GM12878 (cell line): Measurements from ENCODE around the gene ADCY5. TPM values are rescaled to one million over a fixed set of nuclear protein-coding genes. Genes with fewer than 3 reads are reported as not detected.

Experiments
- ATAC-seq: fragments of 200-7000 bp; cut with Tn5 transposase; 3 replicates; pipeline ENCODE4 v1.9.1; 2020; ENCODE audit warnings: mild to moderate bottlenecking, moderate library complexity
- BruUV-seq: library from RNA; stranded (reverse); fragments of 400-500 nt; replicated peaks from 2 replicates; lab custom pipeline; 2021; lab: Mats Ljungman, UMichigan
- CTCF ChIA-PET: fragments of 300-600 bp; sonication (Branson Sonifier 250); formaldehyde crosslinking; extraction: SDS; loops from one replicate; lab custom pipeline; 2021; ENCODE audit warnings: inconsistent platforms; lab: Yijun Ruan, JAX
- POLR2A ChIA-PET: fragments of 350-600 bp; formaldehyde crosslinking; extraction: SDS; loops from one replicate; lab custom pipeline; 2021; ENCODE audit warnings: inconsistent platforms; lab: Charles Lee
- RAD21 ChIA-PET: fragments of 300-600 bp; sonication (Branson Sonifier 250); formaldehyde crosslinking; loops from one replicate; lab custom pipeline; 2023; ENCODE audit warnings: antibody characterized with exemption; ENCODE audit not compliant: unreplicated experiment; lab: Charles Lee
- SMC1A ChIA-PET: fragments of 300-600 bp; sonication (Branson Sonifier 250); formaldehyde crosslinking; loops from one replicate; lab custom pipeline; 2023; ENCODE audit not compliant: unreplicated experiment, uncharacterized antibody; lab: Charles Lee
- DNase-seq: peaks from one replicate; pipeline ENCODE4 v3.0.0-alpha.2; 2011; ENCODE audit warnings: low read depth, low spot score
- FAIRE-seq: peaks from 3 replicates; lab custom pipeline; 2011; peaks lifted over from hg19 to GRCh38; lab: Jason Lieb, UNC
- H2AFZ ChIP-seq: 2 replicates; pipeline ENCODE4 v1.6.0; 2011; ENCODE audit warnings: low read depth, low read length, control low read depth; ENCODE audit not compliant: control insufficient read depth
- H3K27ac ChIP-seq: 2 replicates; pipeline ENCODE4 v1.5.1; 2011; ENCODE audit warnings: control low read depth; ENCODE audit not compliant: control insufficient read depth, insufficient read depth
- H3K27me3 ChIP-seq, 2 experiments: replicated peaks in 1 of 2; 2 replicates each; pipeline versions ENCODE4 v1.6.0 to v1.6.1; 2011; ENCODE audit warnings: low read length in 1 of 2; ENCODE audit not compliant: control insufficient read depth in 2 of 2, insufficient read depth in 2 of 2
- H3K36me3 ChIP-seq, 2 experiments: 2 replicates each; pipeline ENCODE4 v1.5.1; 2011; ENCODE audit warnings: low read length in 1 of 2; ENCODE audit not compliant: control insufficient read depth in 2 of 2, insufficient read depth in 2 of 2
- H3K4me1 ChIP-seq: 2 replicates; pipeline ENCODE4 v1.6.1; 2011; ENCODE audit warnings: mild to moderate bottlenecking, low read length, moderate library complexity, mixed read lengths; ENCODE audit not compliant: control insufficient read depth, insufficient read depth
- H3K4me2 ChIP-seq: 2 replicates; pipeline ENCODE4 v1.6.0; 2011; ENCODE audit warnings: control low read depth; ENCODE audit not compliant: control insufficient read depth, insufficient read depth
- H3K4me3 ChIP-seq: fragments of 200-600 bp; sonication (generic); 2 replicates; pipeline ENCODE4 v1.5.1; 2016
- H3K79me2 ChIP-seq: 2 replicates; pipeline ENCODE4 v1.6.0; 2011; ENCODE audit warnings: low read length; ENCODE audit not compliant: control insufficient read depth, insufficient read depth
- H3K9ac ChIP-seq: 2 replicates; pipeline ENCODE4 v1.8.0; 2011; ENCODE audit warnings: low read length, control low read depth, mixed read lengths; ENCODE audit not compliant: control insufficient read depth, insufficient read depth
- H3K9me3 ChIP-seq: replicated peaks from 3 replicates; pipeline ENCODE4 v1.5.1; 2011; ENCODE audit warnings: mild to moderate bottlenecking, low read length; ENCODE audit not compliant: control insufficient read depth, insufficient read depth
- H4K20me1 ChIP-seq: 2 replicates; pipeline ENCODE4 v1.6.0; 2011; ENCODE audit not compliant: control insufficient read depth, insufficient read depth
- BHLHE40 ChIP-seq, 2 experiments: fragments of 450-650 bp in 1 of 2; IDR thresholded peaks; 2 replicates each; pipeline ENCODE4 v1.6.1; 2011 to 2017; ENCODE audit warnings: low read depth in 2 of 2, borderline replicate concordance in 1 of 2, improper control_type of control experiment in 1 of 2, low read length in 1 of 2, mild to moderate bottlenecking in 1 of 2
- BRCA1 ChIP-seq: IDR thresholded peaks from 2 replicates; pipeline ENCODE4 v1.6.1; 2011; ENCODE audit warnings: low read depth, low read length, improper control_type of control experiment
- CHD1 ChIP-seq: IDR thresholded peaks from 2 replicates; pipeline ENCODE4 v1.6.1; 2012; ENCODE audit warnings: low read depth, low read length, improper control_type of control experiment
- EZH2 ChIP-seq: IDR thresholded peaks from 2 replicates; pipeline ENCODE4 v1.6.1; 2012; ENCODE audit warnings: low read depth, mild to moderate bottlenecking, control low read depth, inconsistent platforms, low read length, borderline replicate concordance; ENCODE audit not compliant: control insufficient read depth
- MEF2A ChIP-seq: IDR thresholded peaks from 2 replicates; pipeline ENCODE4 v1.6.1; 2011; ENCODE audit warnings: low read depth, mild to moderate bottlenecking, low read length, moderate library complexity; ENCODE audit not compliant: insufficient read depth
- RUNX3 ChIP-seq: IDR thresholded peaks from 2 replicates; pipeline ENCODE4 v1.6.1; 2012; ENCODE audit warnings: low read length, inconsistent platforms
- SRF ChIP-seq, 2 experiments: IDR thresholded peaks; 2 replicates each; pipeline ENCODE4 v1.6.1; 2011; ENCODE audit warnings: low read depth in 2 of 2, low read length in 2 of 2, mild to moderate bottlenecking in 1 of 2, moderate library complexity in 1 of 2
- SUZ12 ChIP-seq: fragments of 200-600 bp; sonication (generic); IDR thresholded peaks from one replicate; pipeline ENCODE4 v1.6.1; 2018; ENCODE audit warnings: antibody characterized with exemption, mild to moderate bottlenecking; ENCODE audit not compliant: unreplicated experiment
- ZNF24 ChIP-seq: fragments of 450-650 bp; IDR thresholded peaks from 2 replicates; pipeline ENCODE4 v1.6.1; 2017; ENCODE audit warnings: antibody characterized with exemption, mild to moderate bottlenecking
- ZZZ3 ChIP-seq: IDR thresholded peaks from 2 replicates; pipeline ENCODE4 v1.6.1; 2011; ENCODE audit warnings: low read depth; ENCODE audit not compliant: control insufficient read depth, insufficient read length
- WGBS: methylation state at CpG from one replicate; pipeline ENCODE4 v1.1.6; 2016; ENCODE audit warnings: low lambda C conversion rate; ENCODE audit not compliant: insufficient replicate concordance, insufficient coverage; ENCODE audit errors: missing lambda C conversion rate; 5-methylcytosine and 5-hydroxymethylcytosine counted together
- in situ Hi-C: fragments of 300-500 bp; cut with MboI; formaldehyde crosslinking; loops from 9 replicates; pipeline ENCODE4 v1.14.3; 2018; ENCODE audit warnings: mixed read lengths
- intact Hi-C: fragments of 100-400 bp; cut with micrococcal nuclease; formaldehyde crosslinking; loops from one replicate; pipeline ENCODE4 v1.14.2; 2022; ENCODE audit not compliant: unreplicated experiment
- polyA plus RNA-seq, 11 experiments: library from polyadenylated mRNA; depleted of rRNA in 4 of 11; unstranded in 6 of 11; stranded (reverse) in 5 of 11; fragments of >200 nt; fragmentation: Nextera tagmentation in 4 of 11; fragmentation: Illumina TruSeq in 1 of 11; extraction: Ambion mirVana in 4 of 11; extraction: Trizol in 1 of 11; gene quantifications; 1 replicate in 1 of 11; 2 replicates in 10 of 11; pipeline versions ENCODE4 v1.2.1 to v1.2.3, GENCODE V29; 2011 to 2016; ENCODE audit warnings: inconsistent platforms in 2 of 11, missing spikeins in 2 of 11, low read depth in 1 of 11
- total RNA-seq, 4 experiments: library from RNA; depleted of rRNA in 3 of 4; stranded (reverse); fragments of >200 nt in 3 of 4; fragmentation: Illumina TruSeq in 1 of 4; extraction: Trizol in 1 of 4; gene quantifications; 2 replicates each; pipeline versions ENCODE4 v1.2.1 to v1.2.3, GENCODE V29; 2013 to 2021
- TF ChIP-seq, protein P1 (sequence below): fragments of 450-650 bp; IDR thresholded peaks from 2 replicates; pipeline ENCODE4 v1.6.1; 2017; ENCODE audit warnings: low read depth, mild to moderate bottlenecking, moderate library complexity
- TF ChIP-seq, protein P2 (sequence below): IDR thresholded peaks from 2 replicates; pipeline ENCODE4 v1.6.1; 2011; ENCODE audit warnings: low read depth, mild to moderate bottlenecking, low read length, moderate library complexity, borderline replicate concordance; ENCODE audit errors: extremely low read depth
- TF ChIP-seq, protein P3 (sequence below): fragments of 450-650 bp; IDR thresholded peaks from 2 replicates; pipeline ENCODE4 v1.6.1; 2017; ENCODE audit warnings: mild to moderate bottlenecking, low read depth, inconsistent platforms; ENCODE audit not compliant: poor library complexity, severe bottlenecking

The ADCY5 gene
- total and polyA plus RNA-seq, 10 of the 15 experiments (the other 5 are each of a cell fraction or from before 2014, with no cell fraction given), result under 0.01 to 0.24 (median 0.02) TPM; not detected in 4

DNA sequence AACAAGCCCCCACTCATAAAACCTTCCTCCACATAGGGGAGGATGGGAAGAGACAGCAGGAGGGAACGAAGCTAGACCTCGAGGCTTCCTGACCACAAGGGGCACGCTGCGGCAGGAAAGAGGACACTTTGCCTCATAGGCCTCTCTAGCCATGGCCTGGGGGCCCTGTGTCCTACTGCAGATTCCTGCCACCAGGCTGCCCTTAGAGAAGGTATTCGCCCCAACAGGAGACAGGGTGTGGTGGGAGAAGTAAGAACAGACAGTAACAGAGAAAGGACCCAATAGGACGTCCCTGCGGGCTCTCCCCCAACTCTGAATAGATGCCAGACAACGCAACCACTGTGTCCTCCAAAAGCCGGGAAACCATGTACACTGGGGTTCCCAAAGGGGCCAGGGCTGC lies 36.8 kb downstream of the ADCY5 start (continued):
- TF ChIP-seq BHLHE40 (IDR thresholded peaks at IDR 0.05; ENCODE audit: borderline replicate concordance in 1 of 2, low read depth in 2 of 2, low read length in 1 of 2), result no peak
- TF ChIP-seq SUZ12, result no peak

DNA sequence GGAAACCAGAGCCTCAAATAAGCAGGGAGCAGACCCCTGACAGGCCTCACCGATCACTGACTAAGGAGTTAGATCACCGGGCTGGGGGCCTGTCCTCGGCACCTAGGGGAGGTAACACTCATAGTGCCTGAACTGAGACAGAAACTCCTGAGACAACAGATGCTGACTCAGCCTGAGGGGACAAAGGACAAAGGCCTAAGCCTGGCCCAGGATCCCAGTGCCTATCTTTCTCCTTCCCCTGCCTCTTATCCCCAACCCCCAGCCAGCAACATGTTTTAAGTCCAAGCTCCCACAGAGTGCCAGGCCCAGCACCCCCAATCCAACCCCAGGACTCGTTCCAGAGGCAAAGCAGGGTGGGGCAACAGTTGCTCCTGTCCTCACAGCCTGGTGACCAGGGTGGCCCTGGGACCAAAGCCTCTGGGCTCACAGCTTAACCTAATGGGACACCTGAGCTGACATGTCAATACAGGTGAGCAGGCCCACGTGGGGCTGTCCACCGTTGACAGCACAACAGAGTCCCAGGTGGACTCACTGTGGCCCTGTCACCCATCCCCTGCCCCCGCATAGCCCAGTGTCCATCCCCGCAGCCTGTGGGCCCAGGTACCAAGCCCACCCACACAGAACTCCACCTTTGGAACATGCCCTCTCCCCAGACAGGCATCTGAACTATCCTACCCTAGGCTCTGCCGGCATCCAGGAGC lies 37.4 kb downstream of the ADCY5 start:
- no peaks in the 10 kb centered on the region for H3K79me2 ChIP-seq
- ATAC-seq, result no peak
- BruUV-seq, result no TSS peak

More for the DNA sequence above, 37.4 kb downstream of the ADCY5 start:
- FAIRE-seq (no peak), DNase-seq (no peak)
- no peak overlapping the region for H3K4me2 ChIP-seq
- H3K4me1 ChIP-seq, result no peaks in the 10 kb centered on the region
- SMC1A ChIA-PET, result no interaction called here
- no peak overlapping the region for H3K4me3 ChIP-seq
- peaks cover 0 to 2% of the 10 kb centered on the region in 2 experiments; a peak in 2 of 4 replicates for H3K27me3 ChIP-seq
- CTCF ChIA-PET, result no interaction called here
- H3K9me3 ChIP-seq, result no peaks in the 10 kb centered on the region
- H4K20me1 ChIP-seq, result no peaks in the 10 kb centered on the region
- H3K9ac ChIP-seq, result no peak overlapping the region
- RAD21 ChIA-PET, result no interaction called here
- POLR2A ChIA-PET, result no interaction called here
- TF ChIP-seq, protein P1, sequence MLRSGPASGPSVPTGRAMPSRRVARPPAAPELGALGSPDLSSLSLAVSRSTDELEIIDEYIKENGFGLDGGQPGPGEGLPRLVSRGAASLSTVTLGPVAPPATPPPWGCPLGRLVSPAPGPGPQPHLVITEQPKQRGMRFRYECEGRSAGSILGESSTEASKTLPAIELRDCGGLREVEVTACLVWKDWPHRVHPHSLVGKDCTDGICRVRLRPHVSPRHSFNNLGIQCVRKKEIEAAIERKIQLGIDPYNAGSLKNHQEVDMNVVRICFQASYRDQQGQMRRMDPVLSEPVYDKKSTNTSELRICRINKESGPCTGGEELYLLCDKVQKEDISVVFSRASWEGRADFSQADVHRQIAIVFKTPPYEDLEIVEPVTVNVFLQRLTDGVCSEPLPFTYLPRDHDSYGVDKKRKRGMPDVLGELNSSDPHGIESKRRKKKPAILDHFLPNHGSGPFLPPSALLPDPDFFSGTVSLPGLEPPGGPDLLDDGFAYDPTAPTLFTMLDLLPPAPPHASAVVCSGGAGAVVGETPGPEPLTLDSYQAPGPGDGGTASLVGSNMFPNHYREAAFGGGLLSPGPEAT, result no peak
- TF ChIP-seq, protein P2, sequence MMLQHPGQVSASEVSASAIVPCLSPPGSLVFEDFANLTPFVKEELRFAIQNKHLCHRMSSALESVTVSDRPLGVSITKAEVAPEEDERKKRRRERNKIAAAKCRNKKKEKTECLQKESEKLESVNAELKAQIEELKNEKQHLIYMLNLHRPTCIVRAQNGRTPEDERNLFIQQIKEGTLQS, result no peak
- TF ChIP-seq ZZZ3 (no peak), ZNF24 (no peak), MEF2A (no peak), CHD1 (no peak), SRF (IDR thresholded peaks at IDR 0.05; ENCODE audit: low read depth in 2 of 2, low read length in 2 of 2) (no peak), RUNX3 (no peak), EZH2 (no peak), BRCA1 (no peak)
- TF ChIP-seq, protein P3, sequence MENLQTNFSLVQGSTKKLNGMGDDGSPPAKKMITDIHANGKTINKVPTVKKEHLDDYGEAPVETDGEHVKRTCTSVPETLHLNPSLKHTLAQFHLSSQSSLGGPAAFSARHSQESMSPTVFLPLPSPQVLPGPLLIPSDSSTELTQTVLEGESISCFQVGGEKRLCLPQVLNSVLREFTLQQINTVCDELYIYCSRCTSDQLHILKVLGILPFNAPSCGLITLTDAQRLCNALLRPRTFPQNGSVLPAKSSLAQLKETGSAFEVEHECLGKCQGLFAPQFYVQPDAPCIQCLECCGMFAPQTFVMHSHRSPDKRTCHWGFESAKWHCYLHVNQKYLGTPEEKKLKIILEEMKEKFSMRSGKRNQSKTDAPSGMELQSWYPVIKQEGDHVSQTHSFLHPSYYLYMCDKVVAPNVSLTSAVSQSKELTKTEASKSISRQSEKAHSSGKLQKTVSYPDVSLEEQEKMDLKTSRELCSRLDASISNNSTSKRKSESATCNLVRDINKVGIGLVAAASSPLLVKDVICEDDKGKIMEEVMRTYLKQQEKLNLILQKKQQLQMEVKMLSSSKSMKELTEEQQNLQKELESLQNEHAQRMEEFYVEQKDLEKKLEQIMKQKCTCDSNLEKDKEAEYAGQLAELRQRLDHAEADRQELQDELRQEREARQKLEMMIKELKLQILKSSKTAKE, result no peak
- TF ChIP-seq, all 136 proteins: peak for 0
- intact Hi-C loops (no loop called here), in situ Hi-C loops (no loop called here)
- no peak overlapping the region for H2AFZ ChIP-seq
- 18% methylated on average over 9 of the region's 9 CpGs for WGBS
- no peak overlapping the region for H3K27ac ChIP-seq
- H3K36me3 ChIP-seq, result no peaks in the 10 kb centered on the region; a peak in 1 of 4 replicates
